Caco-2 (cell line): ENCODE results near the gene GNG7. TPM values are rescaled to one million over a fixed set of nuclear protein-coding genes. Genes with fewer than 3 reads are reported as not detected.

Experiments used
- BruUV-seq: library from RNA; stranded (reverse); fragments of 400-500 nt; replicated peaks from 2 replicates; lab custom pipeline; 2021; lab: Mats Ljungman, UMichigan
- CTCF ChIA-PET: fragments of 300-600 bp; sonication (Branson Sonifier 250); formaldehyde crosslinking; loops from one replicate; lab custom pipeline; 2022; ENCODE audit warnings: antibody characterized with exemption; lab: Charles Lee
- POLR2A ChIA-PET: fragments of 300-600 bp; sonication (Branson Sonifier 250); formaldehyde crosslinking; loops from one replicate; lab custom pipeline; 2022; ENCODE audit warnings: antibody characterized with exemption; lab: Charles Lee
- DNase-seq, 2 experiments: peaks; one replicate each; pipeline versions ENCODE4 v3.0.0 to v3.0.0-alpha.2; 2020 to 2022
- H3K27me3 ChIP-seq: replicated peaks from 2 replicates; pipeline ENCODE4 v1.6.0; 2011; ENCODE audit warnings: low read length; ENCODE audit not compliant: control insufficient read depth, insufficient read depth
- H3K36me3 ChIP-seq: 2 replicates; pipeline ENCODE4 v1.5.1; 2011; ENCODE audit warnings: low read length; ENCODE audit not compliant: control insufficient read depth, insufficient read depth
- H3K4me1 ChIP-seq: fragments of 250-450 bp; sonication (Bioruptor Pico); 2 replicates; pipeline ENCODE4 v1.5.1; 2020; ENCODE audit warnings: mild to moderate bottlenecking
- H3K4me3 ChIP-seq: 2 replicates; pipeline ENCODE4 v1.5.1; 2011; ENCODE audit warnings: low read depth, mild to moderate bottlenecking, control low read depth, low read length
- H3K9me3 ChIP-seq: fragments of 250-450 bp; sonication (Bioruptor Pico); 2 replicates; pipeline ENCODE4 v1.5.1; 2020; ENCODE audit warnings: mild to moderate bottlenecking, moderate library complexity
- H3K27ac Mint-ChIP-seq: one replicate; pipeline ENCODE4 v1.8.0; 2022; ENCODE audit warnings: mixed read lengths; ENCODE audit not compliant: unreplicated experiment
- H3K27me3 Mint-ChIP-seq: one replicate; pipeline ENCODE4 v1.8.0; 2022; ENCODE audit warnings: mixed read lengths; ENCODE audit not compliant: insufficient read depth, unreplicated experiment
- H3K36me3 Mint-ChIP-seq: one replicate; pipeline ENCODE4 v1.8.0; 2022; ENCODE audit warnings: mild to moderate bottlenecking, mixed read lengths; ENCODE audit not compliant: insufficient read depth, unreplicated experiment
- H3K4me1 Mint-ChIP-seq: one replicate; pipeline ENCODE4 v1.8.0; 2022; ENCODE audit warnings: low read depth, mixed read lengths; ENCODE audit not compliant: unreplicated experiment
- H3K4me3 Mint-ChIP-seq: one replicate; pipeline ENCODE4 v1.8.0; 2022; ENCODE audit warnings: mild to moderate bottlenecking, moderate library complexity, mixed read lengths; ENCODE audit not compliant: unreplicated experiment
- H3K9me3 Mint-ChIP-seq: one replicate; pipeline ENCODE4 v1.8.0; 2022; ENCODE audit warnings: mixed read lengths; ENCODE audit not compliant: unreplicated experiment
- CTCF ChIP-seq, 2 experiments: fragments of 200-600 bp in 1 of 2; IDR thresholded peaks; 1 replicate in 1 of 2; 2 replicates in 1 of 2; pipeline versions ENCODE4 v1.5.1 to v1.8.0; 2011 to 2022; ENCODE audit warnings: antibody characterized with exemption in 1 of 2, control low read depth in 1 of 2, inconsistent platforms in 1 of 2, low read depth in 1 of 2, low read length in 1 of 2, mild to moderate bottlenecking in 1 of 2, moderate library complexity in 1 of 2; ENCODE audit not compliant: insufficient read depth in 1 of 2, severe bottlenecking in 1 of 2, unreplicated experiment in 1 of 2
- intact Hi-C: fragments of 100-400 bp; cut with micrococcal nuclease; formaldehyde crosslinking; loops from one replicate; pipeline ENCODE4 v1.10.0; 2022; ENCODE audit not compliant: unreplicated experiment
- total RNA-seq: library from RNA; stranded (reverse); gene quantifications from 2 replicates; pipeline ENCODE4 v1.2.3, GENCODE V29; 2022

Gene GNG7
- total RNA-seq, 1 experiment from 2014 or later: 0.43 TPM

GRCh38 chr19:2603334-2603733, 99.2 kb downstream of the GNG7 start:
- Mint-ChIP-seq H3K27me3 (no peaks in the 10 kb centered on the region), H3K36me3 (peaks cover 6% of the 10 kb centered on the region), H3K4me1 (peaks cover 7% of the 10 kb centered on the region), H3K9me3 (no peaks in the 10 kb centered on the region), H3K4me3 (no peak overlapping the region), H3K27ac (no peak overlapping the region)
- Histone ChIP-seq H3K36me3 (no peaks in the 10 kb centered on the region), H3K4me1 (0 out of 2 replicates have a peak, but pooled peaks cover 3% of the 10 kb centered on the region), H3K27me3 (no peaks in the 10 kb centered on the region), H3K9me3 (no peaks in the 10 kb centered on the region), H3K4me3 (no peak overlapping the region)
- DNase-seq: no peak
- no peak for TF ChIP-seq CTCF (IDR thresholded peaks at IDR 0.05; ENCODE audit: insufficient read depth in 1 of 2, low read depth in 1 of 2, low read length in 1 of 2, severe bottlenecking in 1 of 2, unreplicated experiment in 1 of 2)
- ChIA-PET CTCF (interaction anchor here (1.3 kb wide), 1 partner anchor 34 kb away, joined by 5 read pairs; no protein-coding TSS in a partner anchor), POLR2A (no interaction called here)
- no TSS peak for BruUV-seq
- intact Hi-C loops: no loop called here

GRCh38 chr19:2602391-2603181, 99.9 kb downstream of the GNG7 start:
- H3K4me3 ChIP-seq: no peak overlapping the region
- no TSS peak for BruUV-seq
- H3K27me3 Mint-ChIP-seq: no peaks in the 10 kb centered on the region
- peaks cover 6% of the 10 kb centered on the region for H3K36me3 Mint-ChIP-seq
- no peak for TF ChIP-seq CTCF (IDR thresholded peaks at IDR 0.05; ENCODE audit: insufficient read depth in 1 of 2, low read depth in 1 of 2, low read length in 1 of 2, severe bottlenecking in 1 of 2, unreplicated experiment in 1 of 2)
- DNase-seq: peak in 1 of 2 experiments; percentile 52
- no peaks in the 10 kb centered on the region for H3K9me3 ChIP-seq
- H3K27ac Mint-ChIP-seq: no peak overlapping the region
- intact Hi-C loops: no loop called here
- H3K36me3 ChIP-seq: no peaks in the 10 kb centered on the region
- H3K4me1 ChIP-seq: 0 out of 2 replicates have a peak, but pooled peaks cover 3% of the 10 kb centered on the region
- no peak overlapping the region for H3K4me3 Mint-ChIP-seq
- H3K4me1 Mint-ChIP-seq: peaks cover 7% of the 10 kb centered on the region
- H3K27me3 ChIP-seq: no peaks in the 10 kb centered on the region
- POLR2A ChIA-PET: interaction anchor here (0.6 kb wide), 1 partner anchor 126 kb away, joined by 3 read pairs; no protein-coding TSS in a partner anchor
- CTCF ChIA-PET: interaction anchor here (0.6 to 1.3 kb wide), 3 partner anchors 9 to 93 kb away, joined by 4 to 6 read pairs (median 5); no protein-coding TSS in a partner anchor
- H3K9me3 Mint-ChIP-seq: no peaks in the 10 kb centered on the region

GRCh38 chr19:2600914-2601870, 101.3 kb downstream of the GNG7 start:
- Histone ChIP-seq H3K4me3 (no peak overlapping the region), H3K9me3 (no peaks in the 10 kb centered on the region), H3K36me3 (no peaks in the 10 kb centered on the region), H3K4me1 (0 out of 2 replicates have a peak, but pooled peaks cover 3% of the 10 kb centered on the region), H3K27me3 (no peaks in the 10 kb centered on the region)
- Mint-ChIP-seq H3K27me3 (no peaks in the 10 kb centered on the region), H3K27ac (no peak overlapping the region), H3K4me1 (peaks cover 7% of the 10 kb centered on the region), H3K4me3 (no peak overlapping the region), H3K36me3 (peaks cover 6% of the 10 kb centered on the region), H3K9me3 (no peaks in the 10 kb centered on the region)
- BruUV-seq: no TSS peak
- ChIA-PET POLR2A (interaction anchor here (0.6 kb wide), 1 partner anchor 273 kb away, joined by 3 read pairs; the partner anchor contains the start of gene LSM7), CTCF (no interaction called here)
- DNase-seq: no peak
- intact Hi-C loops: no loop called here
- TF ChIP-seq CTCF (IDR thresholded peaks at IDR 0.05; ENCODE audit: insufficient read depth in 1 of 2, low read depth in 1 of 2, low read length in 1 of 2, severe bottlenecking in 1 of 2, unreplicated experiment in 1 of 2): no peak
